Measurements from ENCODE around the gene CD48.
A peak's percentile ranks its signal among the peaks of the same experiment; 100 is the strongest.
"Not testable (repeated sequence)": the region's sequence is repeated elsewhere in the genome, so short reads cannot be mapped to it uniquely, and the experiment has no call there.

CD48 gene

DNA sequence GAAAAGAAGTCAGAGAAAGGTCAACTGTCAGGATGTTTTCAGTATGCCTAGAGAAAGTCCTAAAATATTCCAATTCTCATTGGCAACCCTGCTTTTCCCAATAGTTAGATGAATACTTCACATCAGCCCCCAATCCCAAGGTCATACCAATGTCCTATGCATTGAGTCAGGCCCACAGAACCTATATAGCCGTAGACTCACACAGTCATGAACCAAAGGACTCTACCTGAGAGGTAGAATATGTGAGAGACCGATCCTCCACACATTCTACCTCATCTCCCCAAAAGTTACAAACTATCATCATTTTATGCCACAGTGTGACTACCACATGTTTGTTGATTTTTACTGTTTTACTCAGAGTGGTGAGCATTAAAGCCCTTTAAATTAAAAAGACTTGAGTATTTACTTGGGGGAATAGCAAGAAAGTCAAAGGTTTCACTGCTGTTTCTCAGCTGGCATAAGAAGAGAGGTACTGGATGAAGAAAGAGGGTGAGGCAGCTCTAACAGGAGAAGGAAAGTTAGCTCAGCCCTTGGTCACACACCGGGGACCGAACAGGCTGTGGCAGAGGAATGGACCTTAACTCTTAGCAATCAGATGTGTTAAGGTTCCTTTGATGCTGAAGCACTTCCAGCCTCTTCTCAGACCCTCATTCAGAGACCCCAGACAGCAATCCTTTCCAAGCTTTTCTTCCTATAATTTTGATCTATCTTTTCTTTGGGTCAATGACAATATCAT is 937 bp downstream of the CD48 start:
- DNase-seq: no peak

DNA sequence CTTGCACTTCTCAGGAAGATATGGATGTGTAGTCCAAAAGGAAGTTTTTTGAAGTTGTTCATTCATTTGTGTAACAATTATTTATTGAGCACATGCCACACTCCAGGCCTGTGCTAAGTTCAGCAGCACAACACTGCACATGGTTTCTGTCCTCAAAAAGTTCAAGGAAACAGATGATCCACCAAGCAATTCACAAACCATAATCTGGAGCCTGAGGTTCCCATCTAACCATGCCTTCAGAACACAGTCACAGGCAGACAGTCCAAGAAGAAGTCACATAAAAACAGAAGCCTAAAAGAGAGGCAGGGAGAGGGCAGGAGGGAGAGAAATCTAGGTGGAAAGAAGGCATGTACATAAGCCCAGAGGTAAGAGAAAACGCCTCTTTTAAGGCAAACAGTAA is 1.9 kb downstream of the CD48 start:
- no peak for DNase-seq

DNA sequence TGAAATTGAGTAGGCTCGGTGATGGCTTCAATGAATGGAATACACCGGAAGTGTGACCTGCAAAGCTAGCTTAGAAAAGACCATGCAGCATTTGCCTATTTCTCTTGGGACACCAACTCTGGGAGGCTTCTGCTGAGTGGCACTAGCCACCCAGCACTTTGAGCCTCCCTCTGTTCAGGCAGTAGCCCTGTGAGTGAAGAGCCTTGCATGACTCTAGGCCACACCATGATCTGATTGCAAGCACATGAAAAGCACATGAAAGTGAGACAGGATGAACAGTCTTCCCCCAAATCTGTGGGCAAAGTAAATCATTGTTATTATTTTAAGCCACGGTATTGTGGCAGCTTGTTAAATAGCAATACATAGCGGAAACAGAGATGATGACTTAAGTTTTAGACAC is 2.8 kb downstream of the CD48 start:
- DNase-seq: no peak

DNA sequence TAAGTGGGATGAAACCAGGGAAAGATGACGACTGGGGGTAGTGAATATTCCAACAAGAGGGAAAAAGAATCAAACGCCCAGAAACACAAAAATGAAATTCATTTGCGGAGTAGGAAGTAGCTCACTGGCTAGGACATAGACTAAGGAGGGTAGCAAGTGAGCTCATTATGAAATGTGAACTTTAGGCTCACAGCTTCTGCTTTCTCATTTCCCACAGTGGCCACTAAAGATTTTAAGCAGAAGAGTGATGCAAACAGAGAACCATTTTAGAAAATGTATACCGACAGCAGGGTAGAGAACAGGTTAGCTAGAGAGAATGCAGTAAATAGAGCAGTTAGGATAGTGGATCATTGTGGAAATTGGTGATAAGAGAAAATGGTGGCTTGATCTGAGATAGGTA is 3.5 kb downstream of the CD48 start:
- DNase-seq: no peak

DNA sequence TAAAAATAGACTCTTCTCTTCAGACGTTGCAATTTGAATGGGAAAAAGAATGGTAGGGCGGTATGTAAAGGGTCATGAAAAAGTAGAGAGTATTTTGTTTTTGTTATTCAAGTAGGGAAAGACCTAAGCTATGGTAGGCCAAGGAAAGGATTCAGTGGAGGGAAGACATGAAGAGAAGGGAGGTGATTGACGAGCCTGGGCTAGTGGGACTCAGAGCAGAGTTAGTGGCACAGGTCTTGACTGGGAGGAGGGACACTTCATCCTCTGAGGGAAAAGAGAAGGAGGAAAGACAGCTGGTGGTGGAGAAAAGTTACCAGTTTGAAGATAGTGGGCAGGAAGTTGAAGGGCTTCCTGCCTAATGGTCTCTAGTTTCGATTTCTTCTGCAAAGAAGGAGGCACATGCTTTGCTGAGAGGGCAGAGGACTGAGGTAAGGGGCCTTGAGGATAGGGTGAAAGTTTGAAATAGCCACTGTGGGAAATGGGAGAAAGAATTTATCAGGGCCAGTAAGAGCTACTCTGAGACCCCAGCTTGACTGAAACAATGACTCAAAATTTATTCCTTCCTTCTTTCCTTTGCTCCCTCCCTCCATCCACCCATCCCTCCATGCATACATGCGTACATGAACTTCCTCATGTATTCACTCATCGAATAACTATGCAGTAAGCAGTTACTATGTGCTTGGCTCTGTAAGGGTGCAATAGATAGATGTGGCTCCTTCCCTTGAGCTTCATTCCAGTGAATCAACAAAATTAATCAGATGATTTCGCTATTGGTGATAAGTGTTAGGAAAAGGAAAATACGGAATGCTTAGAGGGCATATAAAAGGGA is 4.2 kb downstream of the CD48 start:
- DNase-seq: no peak

DNA sequence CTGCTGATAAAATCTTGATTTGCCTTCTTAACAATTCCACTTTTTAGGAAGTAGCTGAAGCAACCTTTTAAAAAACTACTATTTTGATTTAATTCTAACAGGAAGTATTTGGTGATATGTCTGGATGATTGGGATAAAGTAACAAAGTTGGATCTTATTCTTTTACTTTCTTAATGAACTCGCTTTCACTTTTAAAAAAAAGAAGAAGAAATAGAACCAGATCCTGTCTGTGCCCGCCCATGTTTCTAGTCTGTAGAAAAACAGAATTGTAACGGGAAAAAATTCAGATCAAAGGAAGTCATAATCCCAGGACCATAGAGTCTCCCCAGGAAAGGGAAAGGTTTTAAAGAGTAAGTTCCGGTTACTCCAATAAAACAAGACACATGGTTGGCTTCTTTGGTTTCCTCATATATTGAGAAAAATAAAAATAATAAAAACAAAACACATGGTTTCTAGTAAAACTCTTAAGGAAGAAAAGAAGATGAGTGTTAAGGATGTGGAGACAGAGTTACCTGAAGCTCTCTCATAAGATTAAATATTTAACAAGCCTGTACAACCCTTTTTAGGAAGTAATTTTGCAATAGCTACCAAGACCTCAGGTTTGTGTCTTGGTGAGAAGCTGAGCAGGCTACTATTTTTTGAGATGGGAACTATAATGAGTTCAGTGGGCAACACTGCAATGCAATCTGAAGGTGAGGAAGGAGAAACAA is 4.9 kb downstream of the CD48 start:
- DNase-seq: no peak

DNA sequence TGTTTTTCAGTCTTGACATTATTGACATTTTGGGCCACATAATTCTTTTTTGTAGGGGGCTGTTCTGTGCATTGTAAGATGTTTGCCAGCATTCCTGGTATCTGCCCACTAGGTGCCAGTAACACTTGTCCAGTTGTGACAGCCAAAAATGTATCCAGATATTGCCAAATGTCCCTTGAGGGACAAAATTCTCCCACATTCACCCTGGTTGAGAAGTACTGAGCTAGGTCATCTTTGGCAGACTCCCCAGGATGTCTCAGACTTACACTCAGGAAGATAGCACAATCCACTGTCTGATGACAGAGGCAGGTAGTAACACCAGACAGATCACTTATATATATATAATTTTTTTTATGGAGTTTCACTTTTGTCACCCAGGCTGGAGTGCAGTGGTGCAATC is 5.9 kb downstream of the CD48 start:
- no peak for DNase-seq

DNA sequence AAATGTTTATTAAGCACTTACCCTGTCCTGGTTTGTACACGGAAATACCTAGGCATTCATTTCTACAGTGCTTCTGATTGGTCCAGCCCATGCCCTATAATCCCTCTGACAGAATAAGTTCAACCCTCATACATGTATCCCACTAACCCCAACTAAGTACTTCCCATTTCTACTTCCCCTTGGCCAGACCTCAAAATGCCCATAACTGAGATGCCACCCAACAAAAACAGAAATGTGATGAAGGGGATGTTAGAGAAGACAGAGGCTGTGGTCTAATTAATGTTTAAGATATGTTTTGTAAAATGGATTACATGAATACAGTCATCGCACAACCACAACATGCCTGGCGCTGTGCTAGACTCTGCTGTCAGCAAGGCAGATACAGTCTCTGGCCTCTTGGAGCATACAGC is 6.4 kb downstream of the CD48 start:
- not testable (repeated sequence) for DNase-seq

DNA sequence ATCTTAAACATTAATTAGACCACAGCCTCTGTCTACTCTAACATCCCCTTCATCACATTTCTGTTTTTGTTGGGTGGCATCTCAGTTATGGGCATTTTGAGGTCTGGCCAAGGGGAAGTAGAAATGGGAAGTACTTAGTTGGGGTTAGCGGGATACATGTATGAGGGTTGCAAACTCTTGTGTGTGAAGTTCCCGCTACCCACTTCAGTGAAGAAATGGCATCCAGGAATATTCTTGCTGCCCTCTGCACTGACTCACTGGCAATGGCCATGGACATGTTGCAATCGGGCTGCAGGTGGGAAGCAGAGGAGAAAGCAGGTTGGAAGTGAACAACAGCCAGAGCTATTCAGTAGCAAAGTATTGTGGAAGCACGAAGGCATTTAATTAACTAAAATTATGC is 7.4 kb downstream of the CD48 start:
- no peak for DNase-seq

DNA sequence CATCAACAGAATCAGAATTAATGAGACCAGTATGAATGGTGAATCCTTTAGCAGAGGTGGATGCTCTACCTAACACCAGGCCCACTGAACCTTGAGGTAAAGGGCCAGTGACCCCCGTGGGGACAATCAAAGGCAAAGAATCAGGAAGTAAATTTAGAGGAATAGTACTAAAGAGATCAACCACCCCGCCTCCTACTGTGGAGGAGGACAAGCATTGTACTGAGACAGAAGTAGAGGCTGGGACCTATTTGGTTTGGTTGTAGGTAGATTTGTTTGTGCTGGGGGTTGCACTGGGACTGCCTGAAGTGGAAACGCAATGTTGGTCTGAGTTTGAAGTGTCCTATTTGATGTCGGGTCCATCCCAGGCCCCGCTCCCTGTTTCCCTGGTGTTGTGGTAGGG is 9.5 kb downstream of the CD48 start:
- DNase-seq: no peak

DNA sequence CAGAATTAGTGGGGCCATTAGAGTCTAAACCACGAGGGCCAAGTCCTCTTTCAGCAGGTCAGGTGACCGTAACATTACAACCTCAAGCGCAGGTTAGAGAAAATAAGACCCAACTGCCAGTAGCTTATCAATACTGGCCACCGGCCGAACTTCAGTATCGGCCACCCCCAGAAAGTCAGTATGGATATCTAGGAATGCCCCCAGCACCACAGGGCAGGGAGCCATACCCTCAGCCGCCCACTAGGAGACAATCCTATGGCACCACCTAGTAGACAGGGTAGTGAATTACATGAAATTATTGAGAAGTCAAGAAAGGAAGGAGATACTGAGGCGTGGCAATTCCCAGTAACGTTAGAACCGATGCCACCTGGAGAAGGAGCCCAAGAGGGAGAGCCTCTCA is 19.2 kb downstream of the CD48 start:
- DNase-seq: not testable (repeated sequence)

DNA sequence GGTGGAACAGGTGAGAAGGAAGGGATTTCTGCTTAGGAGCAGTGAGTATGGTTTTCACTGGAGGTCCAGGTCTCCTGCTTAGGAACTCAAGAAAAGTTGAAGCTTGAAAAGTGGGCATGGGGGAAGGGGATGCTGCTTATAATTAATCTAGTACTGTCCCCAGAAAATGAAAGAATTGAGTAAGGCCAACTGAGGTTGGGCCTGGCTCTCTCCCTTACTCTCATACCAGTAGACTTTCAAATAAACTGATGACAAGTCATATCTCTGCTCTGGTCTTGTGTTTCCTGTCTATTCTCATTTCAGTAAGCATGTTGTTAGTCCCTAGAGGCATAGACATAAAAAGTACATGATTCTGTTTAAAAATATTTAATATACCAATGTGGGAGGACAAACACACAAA is 26.4 kb downstream of the CD48 start:
- DNase-seq: no peak

DNA sequence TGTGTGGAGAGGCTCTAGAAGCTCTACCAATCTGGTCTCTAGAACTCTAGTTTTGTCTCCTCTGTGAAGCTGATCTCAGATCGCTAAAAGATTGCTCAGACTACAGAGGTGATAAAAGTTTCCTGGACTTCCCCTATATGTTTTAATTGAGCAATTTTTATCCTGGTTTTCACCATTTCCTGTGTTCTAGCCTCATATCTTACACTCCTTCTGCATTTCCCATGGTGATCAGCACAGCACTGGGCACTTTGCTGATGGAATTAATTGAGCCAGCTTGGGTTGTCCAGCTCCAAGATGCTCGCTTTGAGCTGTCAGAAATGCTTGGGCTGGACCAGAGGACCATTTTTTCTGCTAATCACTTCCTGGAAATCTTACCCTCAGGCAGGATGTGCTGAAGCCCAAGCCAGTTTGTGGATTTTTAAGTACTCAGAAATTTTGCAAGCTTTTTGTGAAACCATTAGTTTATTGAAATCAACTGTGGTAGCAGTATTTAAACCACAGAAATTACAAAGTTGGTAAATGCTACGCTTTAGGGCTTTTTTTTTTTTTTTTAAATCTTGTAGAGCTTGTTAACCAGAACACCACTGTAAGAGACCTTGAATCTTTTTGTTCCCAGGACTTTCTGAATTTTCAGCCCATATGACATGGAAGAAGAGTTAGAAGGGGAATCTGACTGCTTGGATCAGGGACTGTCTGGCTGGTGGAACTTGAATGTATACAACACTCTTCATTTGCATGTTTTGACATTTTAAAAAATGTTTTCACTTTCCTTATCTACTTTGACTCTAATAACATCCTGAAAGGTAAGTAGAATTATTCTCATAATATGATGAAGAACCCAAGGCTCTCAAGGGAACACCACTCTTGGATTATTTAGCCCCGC is 28.4 kb downstream of the CD48 start:
- DNase-seq: no peak

DNA sequence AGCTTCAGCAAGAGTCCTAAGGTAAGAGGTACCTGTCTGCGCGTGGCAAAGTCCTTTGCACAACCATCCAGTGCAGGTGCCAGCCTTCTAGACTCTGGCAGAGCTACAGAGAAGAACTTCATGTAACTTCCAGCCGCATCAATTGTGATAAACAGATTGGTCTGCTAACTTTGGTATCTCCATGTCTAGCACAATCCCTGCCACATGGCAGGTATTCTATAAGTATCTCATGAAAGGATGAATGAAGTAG is 29.8 kb downstream of the CD48 start:
- DNase-seq: no peak

DNA sequence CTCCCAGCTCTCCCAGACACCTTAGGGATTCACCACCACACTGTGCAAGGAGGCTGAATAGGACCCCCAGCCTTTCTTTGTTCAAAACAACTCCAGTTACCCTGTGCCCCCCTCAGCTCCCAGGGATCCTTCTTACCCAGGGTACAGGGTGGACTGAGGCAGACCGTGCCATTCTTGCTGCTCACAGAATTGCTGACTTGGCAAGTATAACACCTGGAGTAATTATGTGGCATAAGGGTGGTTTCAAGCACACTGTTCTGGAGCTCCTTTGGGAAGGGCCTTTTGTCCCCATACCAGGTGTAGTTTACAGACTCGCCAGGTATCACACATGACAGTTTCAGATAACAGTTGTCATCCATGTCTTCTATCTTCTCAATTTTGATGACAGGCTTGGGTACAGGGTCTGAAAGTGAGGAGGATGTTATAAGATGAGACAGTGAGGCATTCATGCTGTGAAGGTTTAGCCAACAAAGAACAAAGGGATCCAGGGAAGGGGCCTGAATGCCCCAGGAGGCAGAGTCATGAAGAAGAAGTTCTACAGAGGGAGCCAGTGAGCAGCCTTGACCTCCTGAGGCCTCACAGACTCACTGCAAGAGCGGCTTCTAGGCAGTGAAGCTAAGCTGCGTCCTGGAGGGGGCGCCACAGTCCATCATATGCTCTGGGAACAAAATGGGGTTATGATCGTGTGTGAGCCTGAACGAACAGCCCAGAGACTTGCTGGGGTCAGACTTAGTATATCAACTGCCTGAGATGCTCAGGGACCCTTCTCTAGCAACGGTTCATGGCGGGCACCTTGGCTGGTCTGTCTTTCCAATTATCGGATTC is 30.3 kb downstream of the CD48 start:
- peak; percentile 33 for DNase-seq

DNA sequence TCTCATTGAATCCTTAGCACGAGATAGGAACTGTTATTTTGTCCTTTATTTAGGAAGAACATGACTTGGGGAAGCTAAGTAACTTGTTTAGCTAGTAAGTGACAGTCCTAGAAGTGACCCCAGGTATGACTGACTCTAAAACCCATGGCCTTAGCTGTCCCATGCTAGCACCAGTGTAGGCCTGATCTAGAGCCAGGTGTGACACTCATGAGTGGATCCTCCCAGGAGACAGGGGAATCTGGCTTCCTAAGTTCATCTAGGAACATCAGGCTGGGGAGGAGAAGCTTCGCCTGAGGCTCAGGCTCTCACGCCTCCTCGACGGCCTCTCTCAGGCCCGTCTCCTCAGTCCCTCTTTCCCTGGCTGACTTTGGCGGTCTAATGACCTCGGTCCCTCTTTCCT is 31.2 kb downstream of the CD48 start:
- no peak for DNase-seq

DNA sequence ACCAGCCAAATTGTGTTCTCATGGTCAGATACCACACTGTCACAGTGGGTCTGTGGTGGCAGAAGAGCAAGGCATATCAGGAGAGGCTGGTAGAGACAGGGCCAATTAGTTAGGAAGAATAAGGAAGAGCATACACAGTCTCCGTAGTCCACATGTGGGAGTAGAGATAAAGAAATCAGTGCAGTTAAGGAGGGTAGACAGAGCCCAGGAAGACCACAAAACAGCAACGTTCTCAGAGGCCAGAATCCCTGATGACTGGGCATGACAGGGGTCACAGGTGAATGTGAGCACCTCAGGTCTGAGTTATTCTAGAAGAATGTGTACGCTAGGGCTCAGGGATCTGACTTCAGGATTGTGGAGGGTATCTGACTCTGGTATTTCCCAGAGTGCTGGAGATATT is 31.7 kb downstream of the CD48 start:
- DNase-seq: no peak

DNA sequence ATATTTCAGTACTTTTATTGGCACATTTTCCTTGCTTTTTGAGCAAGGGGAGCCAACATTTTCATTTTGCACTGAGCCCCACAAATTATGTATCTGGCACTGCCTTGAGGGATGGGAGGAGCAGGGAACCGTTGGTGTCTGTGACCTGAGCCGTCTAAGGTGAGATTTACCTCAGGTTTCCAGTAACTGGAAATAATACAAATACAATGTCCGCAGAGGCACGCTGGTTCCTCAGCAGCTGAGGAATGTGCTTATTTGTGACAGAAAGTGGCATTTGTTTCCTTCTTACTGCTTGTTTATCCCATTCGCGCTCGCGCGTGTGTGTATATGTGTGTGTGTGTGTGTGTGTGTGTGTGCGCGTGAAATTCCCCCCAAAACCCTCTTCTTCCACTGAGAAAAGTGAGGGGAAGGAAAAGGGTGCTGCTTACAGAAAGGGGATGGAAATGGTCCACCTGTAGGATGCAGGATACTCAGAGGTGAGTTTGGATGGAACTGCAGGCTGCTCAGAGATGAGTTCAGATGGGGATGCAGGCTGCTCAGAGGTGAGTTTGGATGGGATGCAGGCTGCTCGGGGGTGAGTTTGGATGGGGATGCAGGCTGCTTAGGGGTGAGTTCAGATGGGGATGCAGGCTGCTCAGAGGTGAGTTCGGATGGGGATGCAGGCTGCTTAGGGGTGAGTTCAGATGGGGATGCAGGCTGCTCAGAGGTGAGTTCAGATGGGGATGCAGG is 34.6 kb downstream of the CD48 start:
- DNase-seq: no peak

DNA sequence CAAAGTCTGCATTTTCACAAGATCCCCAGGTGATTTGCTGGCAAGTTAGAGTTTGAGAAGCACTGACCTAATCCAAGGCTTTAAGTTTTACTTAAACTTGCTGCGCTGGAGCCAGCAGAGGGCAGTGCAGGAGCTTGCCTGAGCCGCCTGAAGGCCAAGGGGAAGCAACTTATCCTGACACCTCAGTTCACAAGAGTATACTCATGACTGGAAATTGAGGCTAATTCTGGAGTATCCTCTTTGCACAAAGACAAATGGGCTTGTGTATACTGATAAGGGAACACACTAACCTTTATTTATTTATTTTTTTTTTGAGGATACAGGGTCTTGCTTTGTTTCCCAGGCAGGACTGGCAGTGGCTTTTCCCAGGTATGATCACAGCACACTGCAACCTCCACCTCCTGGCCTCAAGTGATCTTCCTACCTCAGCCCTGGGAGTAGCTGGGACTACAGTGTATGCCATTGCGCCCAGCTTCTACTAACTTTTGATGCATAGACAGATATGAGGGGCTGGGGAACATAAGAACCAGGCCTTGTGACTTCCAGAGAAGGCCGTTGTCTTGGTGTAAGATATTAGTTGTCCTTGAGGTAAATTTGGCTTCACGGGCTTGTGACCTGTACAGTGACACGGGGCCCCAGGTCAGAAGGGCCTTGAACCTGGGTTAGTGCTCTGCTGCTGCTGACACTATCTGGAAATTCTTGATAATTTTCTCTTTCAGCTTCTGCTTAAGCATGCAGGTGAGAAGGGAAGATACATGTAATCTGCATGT is 35.8 kb downstream of the CD48 start:
- peak; percentile 53 for DNase-seq

DNA sequence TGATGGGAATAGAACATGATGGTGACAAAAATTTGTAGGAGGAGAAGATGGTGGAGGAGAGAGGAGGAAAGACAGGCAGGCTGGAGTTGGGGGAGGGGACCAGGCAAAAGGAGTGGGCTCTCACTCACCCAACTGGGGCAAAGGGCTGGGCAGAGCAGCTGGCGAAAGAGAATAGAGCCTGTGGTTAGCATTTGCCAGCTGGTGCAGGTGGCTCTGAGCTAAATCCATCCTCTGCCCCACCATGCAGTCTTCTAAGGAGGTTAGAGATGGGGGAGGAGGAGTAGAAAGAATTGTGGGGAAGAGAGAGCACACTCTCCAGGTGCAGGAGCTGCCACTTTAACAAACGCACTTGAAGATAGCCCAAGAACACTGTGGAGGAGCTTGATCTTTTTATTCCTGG is 37.2 kb downstream of the CD48 start:
- no peak for DNase-seq

Measured in right hindlimb (tissue), 1 donor.